GM15510 (cell line): ENCODE data around the gene CCR8.

Experiments
- POLR2A ChIP-seq: IDR thresholded peaks from 3 replicates; pipeline ENCODE4 v1.6.1; 2011; ENCODE audit warnings: borderline replicate concordance; ENCODE audit not compliant: insufficient read length; ENCODE audit errors: extremely low read depth

CCR8 gene

DNA sequence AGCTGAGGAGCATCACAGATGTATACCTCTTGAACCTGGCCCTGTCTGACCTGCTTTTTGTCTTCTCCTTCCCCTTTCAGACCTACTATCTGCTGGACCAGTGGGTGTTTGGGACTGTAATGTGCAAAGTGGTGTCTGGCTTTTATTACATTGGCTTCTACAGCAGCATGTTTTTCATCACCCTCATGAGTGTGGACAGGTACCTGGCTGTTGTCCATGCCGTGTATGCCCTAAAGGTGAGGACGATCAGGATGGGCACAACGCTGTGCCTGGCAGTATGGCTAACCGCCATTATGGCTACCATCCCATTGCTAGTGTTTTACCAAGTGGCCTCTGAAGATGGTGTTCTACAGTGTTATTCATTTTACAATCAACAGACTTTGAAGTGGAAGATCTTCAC is 3.0 kb downstream of the CCR8 start:
- no peak for TF ChIP-seq POLR2A

DNA sequence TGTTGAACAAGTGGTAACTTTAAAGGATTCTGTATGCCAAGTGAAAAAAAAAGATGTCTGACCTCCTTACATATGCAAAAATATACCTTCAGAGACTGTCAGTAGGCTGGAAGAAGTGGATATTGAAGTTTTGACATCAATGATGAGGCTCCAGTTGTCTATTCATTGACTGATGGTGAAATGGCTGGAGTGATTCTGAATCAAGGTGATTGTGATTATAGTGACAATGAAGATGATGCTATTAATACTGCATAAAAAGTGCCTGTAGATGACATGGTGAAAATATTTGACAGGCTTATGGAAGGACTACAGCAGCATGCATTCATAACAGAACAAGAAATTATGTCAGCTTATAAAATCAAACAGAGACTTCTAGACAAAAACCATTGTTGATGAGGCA is 4.1 kb downstream of the CCR8 start:
- no peak for TF ChIP-seq POLR2A

DNA sequence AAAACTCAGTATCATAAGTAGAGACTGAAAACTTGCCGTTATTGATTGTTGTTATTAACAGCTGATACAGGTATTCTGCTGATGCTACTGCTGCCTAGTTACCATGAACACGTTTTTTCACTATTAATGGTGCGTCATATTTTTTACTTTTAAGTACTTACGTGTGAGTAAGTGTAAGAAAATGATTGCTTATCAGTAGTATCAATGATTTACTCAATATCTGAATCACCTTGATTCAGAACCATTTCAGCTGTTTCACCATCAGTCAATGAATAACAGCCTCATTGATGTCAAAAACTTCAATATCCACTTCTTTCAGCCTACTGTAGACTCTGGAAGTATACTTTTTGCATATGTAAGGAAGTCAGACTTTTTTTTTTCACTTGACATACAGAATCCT is 4.7 kb downstream of the CCR8 start:
- no peak for TF ChIP-seq POLR2A

DNA sequence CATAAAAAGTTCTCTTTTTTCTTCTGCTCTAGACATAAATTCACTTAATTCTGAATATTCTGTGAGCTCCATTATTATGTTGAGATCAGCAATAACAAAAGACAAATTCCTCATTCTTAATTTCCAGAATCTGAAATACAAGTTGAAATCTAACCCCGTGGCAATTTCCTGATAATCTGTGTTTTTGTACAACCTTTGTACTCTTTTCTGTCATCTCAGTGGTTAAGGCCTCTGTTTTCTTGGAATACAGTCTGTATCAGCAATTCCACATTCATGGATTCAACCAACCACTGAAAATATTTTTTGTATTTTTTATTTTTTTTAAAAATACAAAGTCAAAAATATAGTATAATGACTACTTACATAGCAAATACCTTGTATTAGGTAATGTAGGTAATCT is 8.7 kb downstream of the CCR8 start:
- no peak for TF ChIP-seq POLR2A

DNA sequence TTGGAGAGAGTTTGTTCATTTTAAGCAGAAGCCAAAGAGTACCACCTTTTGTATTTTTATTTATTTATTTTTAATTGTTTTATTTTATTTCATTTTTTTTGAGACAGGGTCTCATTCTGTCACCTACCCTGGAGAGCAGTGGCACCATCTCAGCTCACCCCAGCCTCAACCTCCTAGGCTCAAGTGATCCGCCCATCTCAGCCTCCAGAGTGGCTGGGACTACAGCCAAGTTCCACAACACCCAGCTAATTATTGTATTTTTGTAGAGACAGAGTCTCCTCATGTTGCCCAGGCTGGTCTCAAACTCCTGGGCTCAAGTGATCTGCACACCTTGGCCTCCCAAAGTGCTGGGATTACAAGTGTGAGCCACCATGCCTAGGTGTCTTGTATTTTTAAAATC is 9.6 kb downstream of the CCR8 start:
- TF ChIP-seq POLR2A, result no peak

DNA sequence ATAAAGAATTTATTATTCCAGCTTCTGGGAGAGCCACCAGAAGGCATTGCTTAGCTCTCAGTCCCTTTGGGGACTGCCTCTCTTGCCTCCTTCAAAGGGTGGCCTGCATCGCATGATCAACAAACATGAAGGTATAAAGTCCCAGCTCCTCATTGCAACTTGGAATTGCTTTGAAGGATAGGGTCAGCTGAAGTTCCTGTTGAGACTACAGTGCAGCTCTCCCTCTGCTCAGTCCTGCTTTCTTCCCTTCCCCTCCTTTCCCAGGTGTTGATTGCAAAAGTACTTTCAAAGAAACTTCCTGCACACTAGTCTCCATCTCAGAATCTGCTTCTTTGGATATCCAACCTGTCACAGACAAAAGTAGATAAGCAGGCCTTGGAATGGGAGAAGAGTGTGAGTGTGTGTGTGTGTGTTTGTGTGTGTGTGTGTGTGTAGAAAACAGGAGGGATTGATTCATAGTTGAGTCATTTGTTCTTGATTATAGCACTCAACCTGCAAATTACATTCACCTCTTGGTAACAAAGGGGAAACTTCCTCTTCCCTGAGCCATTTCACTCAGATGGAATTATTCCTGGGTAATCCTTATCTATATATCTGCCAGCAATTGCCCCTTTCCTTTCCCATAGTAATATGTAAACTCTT is 13.7 kb downstream of the CCR8 start:
- TF ChIP-seq POLR2A, result no peak

DNA sequence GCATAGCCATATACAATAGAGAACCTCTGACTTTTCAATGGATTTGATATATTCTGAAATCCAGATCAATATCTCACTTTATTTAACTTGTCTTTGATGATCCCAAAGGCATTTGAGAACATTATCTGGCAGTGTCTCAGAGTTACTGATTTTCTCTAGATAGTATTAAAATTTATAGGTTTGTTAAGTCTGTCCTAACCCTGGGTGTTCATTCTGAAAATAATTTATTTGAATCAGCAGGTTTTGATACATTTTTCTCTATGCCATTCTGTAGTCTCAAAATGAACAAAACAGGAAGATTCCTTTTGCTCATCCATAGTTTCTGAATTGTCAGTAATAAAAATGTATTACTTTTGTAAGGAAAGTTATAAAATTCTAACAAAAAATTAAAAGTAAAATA is 14.3 kb downstream of the CCR8 start:
- TF ChIP-seq POLR2A, result no peak

DNA sequence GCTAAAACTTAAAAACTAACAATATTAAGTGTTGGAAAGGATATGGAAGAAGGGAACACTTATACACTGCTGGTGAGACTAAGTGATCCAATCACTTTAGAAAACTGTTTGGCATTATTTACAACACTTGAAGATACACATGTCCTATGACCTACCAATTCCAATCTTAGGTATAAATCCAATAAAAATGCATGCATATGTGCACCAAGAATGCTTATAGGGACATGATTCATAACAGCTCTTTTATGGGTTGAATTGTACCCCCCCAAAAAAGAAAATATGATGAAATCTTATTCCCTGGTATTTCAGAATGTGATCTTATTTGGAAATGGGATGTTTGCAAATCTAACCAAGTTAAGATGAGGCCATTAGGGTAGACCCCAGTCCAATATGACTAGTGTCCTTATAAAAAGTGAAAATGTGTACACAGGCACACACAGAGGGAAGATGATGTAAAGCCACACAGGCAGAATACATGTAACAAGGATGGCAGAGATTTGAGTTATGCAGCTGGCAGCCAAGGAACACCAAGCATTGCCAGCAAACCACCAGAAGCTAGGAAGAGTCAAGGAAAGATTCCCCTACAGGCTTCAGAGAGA is 15.3 kb downstream of the CCR8 start:
- TF ChIP-seq POLR2A, result no peak

DNA sequence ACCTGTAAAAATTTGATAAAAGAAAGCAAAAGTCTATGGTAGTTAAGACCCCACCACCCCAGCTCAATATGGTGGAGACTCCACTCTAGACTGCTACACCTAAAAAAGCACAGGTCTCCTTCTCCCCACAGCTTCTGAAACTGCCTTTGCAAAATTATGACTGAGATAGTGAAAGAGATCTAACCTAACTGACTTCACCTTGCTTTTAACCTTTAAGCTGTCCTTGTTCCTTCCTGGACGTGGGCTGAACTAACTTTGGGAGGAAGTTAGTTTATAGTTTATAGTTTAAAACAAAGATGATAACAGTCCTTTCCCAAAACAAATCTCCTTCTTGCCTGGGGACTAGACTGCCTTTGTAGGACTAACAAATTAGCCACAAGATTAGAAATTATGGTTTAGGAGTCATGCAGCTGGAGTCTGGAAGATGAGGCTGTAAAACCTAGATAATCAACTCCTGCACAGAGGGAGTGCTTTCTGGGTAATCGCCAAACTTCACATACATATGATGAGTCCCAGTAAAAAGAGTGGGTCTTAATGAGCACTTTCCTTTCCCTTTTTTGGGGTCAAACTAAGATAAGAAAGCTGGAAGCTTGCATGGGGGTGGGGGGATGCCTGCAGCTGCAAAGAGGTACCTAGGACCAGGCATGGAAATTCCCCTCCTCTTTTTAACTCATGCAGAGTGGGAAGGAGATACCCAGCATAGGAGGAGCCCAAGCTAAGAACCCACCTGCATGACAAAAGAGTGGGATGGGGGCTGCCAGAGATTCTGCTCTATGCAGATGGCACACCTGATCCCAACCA is 17.5 kb downstream of the CCR8 start:
- no peak for TF ChIP-seq POLR2A

DNA sequence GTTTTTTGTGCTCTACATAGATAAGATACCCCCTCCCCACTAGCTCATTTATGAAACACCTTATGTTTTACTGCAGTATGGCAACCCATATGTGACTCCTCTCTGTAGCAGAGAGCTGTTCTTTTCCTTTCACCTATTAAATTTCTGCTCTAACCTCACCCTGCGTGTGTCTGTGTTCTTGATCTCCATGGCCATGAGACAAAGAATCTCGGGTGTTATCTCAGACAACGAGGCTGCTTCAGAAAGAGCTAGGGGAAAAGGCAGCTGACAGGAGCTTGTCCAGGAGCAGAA is 18.0 kb downstream of the CCR8 start:
- no peak for TF ChIP-seq POLR2A

DNA sequence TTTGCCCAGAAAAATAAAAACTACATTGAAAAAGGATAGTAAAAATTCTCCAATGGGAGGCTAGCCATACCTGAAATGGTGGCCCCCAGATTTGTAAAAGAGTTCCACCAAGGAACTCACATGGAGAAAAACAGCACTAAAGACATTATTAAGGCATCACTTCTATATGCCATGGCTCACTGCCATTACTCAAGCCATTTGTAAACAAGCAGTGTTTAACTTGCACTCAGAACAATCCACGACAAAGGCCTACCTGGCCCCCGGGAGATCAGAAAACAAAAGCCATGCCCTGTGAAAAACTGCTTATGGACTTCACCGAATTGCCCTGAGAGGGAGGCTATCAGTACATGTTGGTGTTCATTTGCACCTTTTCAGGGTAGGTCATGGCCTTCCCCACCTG is 19.6 kb downstream of the CCR8 start:
- no peak for TF ChIP-seq POLR2A

DNA sequence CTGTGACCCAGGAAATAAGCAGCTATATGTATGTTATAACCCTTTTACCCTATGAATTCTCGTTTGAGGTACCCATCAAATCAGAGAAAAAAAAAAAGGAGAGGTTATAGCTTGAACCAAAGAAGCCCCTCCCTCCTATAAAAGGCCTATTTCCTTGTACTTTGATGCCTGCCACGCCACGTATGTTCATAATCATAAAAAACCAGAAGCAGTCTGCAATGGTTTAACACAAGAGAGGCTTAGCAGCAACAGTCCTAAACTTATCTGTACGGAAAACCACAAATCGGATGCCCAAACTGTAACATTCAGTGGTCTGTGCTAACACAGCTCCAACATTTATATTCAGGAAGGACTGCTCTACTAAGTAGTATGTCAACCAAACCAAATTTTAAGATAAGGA is 21.2 kb downstream of the CCR8 start:
- TF ChIP-seq POLR2A, result no peak

DNA sequence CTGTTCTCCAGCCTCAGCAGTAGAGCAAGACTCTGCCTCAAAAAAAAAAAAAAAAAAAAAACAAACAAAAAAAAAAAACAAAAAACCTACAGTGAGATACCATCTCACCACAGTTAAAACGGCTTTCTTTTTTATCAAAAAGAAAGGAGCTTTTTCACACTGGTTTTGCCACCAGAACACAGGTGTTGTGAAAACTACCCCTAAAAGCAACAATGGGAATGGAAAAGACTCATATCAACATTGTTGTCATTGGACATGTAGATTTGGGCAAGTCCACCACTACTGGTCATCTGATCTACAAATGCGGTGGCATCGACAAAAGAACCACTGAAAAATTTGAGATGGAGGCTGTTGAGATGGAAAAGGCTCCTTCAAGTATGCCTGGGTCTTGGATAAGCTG is 28.8 kb downstream of the CCR8 start:
- no peak for TF ChIP-seq POLR2A

DNA sequence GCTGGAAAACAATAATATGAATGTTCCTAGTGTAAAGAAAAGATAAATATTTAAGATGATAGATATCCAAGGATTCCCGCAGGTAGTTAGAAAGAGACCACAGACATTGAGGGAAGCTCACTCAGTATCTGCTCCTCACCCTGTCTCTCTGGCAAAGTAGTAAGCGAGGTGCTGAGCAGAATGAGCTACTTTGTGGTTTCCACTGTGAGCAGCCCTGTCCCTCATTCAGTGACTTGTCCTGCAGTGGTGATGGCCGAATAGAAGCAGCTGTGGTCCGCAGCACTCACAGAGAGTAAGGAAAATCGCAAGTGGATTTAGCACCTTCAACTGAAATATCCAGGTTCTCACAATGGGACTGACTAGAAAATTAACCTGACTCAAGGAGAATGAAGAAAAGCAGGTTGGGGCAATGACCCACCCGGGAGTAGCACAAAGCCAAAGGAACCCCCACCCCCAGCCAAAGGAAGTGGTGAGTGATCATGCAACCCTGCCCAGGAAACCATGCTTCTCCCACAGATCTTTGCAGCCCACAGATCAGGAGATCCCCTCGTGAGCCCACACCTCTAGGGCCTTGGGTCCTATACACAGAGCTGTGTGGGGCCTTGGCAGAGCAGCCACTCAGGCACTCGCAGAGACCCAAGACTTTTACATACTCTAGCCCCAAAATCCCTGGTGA is 31.9 kb downstream of the CCR8 start:
- TF ChIP-seq POLR2A, result no peak

DNA sequence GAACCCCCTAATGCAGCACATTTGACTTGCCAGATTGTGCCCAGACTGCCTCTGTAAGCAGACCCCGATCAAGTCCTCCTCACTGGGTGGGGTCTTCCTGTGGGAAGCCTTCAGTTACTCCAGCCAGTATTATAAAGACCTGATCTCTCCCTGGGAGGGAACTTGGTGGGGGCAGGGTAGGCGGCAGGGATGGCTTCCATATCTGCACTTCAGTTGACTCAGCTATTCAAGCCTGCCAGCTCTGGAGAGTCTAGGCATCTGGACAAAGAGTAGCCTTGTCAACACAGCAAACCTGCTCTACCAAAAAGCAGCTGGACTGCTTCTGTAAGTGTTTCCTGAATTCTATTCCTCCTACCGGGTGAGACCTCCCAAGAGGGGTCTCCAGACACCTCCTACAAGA is 32.7 kb downstream of the CCR8 start:
- TF ChIP-seq POLR2A, result no peak

DNA sequence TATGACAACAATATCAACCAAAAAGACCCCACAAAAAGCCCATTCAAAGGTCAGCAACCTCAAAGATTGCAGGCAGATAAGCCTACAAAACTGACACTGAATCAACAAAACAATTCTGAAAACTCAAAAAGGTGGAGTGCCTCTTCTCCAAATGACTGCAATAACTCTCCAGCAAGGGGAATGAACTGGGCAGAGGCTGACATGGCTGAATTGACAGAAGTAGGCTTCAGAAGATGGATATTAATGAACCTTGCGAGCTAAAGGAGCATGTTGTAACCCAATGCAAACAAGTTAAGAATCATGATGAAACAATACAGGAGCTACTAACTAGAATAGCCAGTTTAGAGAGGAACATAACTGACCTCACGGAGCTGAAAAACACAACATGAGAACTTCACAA is 33.3 kb downstream of the CCR8 start:
- no peak for TF ChIP-seq POLR2A
